ENCODE results near the gene APEH. TPM values are rescaled to one million over a fixed set of nuclear protein-coding genes. Genes with fewer than 3 reads are reported as not detected.

The APEH gene
- total RNA-seq, result 139 and 163 TPM in 2 replicates

DNA sequence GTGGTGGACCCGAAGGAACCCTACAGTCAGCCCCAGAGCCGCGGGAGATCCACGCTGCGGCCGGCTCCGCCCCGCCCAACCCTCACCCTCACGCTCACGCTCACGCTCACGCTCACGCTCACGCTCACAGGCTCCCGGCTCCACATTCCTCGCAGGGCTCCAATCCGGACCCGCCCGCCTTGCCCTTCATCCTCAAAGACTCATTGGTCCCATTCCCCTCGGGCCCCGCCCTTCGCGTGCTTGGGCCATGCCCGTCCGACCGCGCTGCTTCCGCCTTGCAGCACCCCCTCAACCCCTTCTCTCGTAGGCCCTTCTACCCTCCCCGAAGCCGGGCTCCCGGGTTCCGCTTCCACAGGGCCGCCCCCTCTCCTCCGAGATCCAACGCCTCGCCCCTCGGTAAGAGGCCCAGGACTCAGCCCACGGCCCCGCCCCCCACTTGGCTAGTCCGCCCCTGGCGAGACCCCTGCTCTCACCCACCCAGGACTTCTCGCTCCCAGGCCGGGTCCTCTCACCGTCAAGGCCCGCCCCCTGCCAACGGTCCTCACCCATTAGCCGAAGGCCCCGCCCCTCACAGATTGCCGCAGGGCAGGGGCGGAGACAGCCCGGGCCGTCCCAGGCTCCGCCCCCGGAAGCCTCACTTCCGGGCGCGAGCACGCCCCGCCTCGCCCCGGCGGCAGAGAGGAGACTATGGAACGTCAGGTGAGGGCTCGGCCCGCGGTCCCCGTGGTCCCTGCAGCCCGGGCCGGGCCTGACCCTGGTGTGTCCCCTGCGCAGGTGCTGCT, at the start of gene APEH:
Gene APEH, plus strand, starts transcription at position 637 of the 782 bp plus-strand sequence. Its CDS starts 51 bp downstream, at position 688.

GRCh38 chr3:49689046-49689907, 15.1 kb downstream of the APEH start, which contains the start of the genes MST1 and RNF123:
Gene MST1 (minus strand): TSS chr3:49689474. CDS start chr3:49688691, 783 bp downstream.
Gene RNF123 (plus strand): TSS chr3:49689557. CDS start chr3:49691166, 1,609 bp downstream.

GRCh38 chr3:49719214-49719884, 45.2 kb downstream of the APEH start, which contains the start of gene AMIGO3:
Gene AMIGO3 (minus strand): TSS chr3:49719684. CDS start chr3:49719465, 219 bp downstream.

DNA sequence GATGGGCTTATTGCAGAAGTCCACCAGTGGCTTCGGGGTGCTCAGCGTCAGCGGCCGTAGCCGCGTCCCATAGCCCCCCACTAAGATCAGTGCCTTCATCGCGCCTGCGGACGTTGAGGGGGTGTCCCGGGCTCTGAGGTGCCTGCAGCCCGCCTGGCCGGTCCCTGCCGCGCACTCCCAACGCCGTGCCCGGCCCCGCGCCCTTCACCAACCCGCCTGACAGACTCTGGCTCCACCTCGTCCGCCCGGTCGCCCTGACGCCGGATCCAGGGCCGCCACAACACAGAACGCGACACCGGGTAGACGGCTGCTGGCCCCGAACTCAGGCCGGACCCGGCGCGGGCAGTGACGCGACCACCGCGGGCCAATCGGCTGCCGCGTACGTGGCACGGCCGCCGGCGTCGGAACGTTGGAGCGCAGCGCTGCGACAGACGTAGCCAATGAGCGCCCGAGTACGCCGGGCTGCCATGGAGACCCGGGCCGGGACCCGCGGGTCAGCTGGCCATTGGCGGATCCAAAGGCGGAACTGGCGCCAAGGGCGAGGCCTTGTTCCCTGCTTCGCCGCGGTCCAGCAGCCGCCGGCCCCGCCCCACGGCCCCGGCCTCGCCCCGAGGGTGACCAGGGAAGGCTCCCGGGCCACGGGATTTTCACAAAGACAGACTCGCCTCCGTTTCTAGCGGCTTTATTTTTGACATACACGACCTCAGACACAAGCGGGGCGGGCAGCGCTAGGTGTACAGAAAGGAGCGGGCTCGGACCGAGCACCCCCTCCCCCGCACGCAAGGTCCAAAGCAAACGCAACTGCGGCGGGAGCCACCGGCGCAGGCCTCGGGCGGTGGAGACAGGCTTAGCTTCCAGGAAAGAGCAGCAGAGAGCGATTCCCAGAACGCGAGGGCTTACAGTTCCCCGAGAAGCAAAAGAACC, 49.7 kb downstream of the APEH start, which contains the start of gene GMPPB:
Gene GMPPB, minus strand, starts transcription at position 324 of the 924 bp plus-strand sequence. Its CDS starts 225 bp downstream, at position 99.

Other genes with a start within 250 kb of the APEH start
- 12.1 and 18.2 TPM in 2 replicates for gene NICN1, start 245.0 kb upstream of the APEH start, total RNA-seq
- 82.2 and 84.0 TPM in 2 replicates for gene DAG1, start 204.1 kb upstream of the APEH start, total RNA-seq
- under 0.01 TPM in 1 of 2 replicates, not detected in the other for gene BSN, start 119.9 kb upstream of the APEH start, total RNA-seq
- 3.7 and 4.8 TPM in 2 replicates for gene MST1, start 15.1 kb downstream of the APEH start, total RNA-seq
- gene RNF123, start 15.2 kb downstream of the APEH start, total RNA-seq, result 22.5 and 30.6 TPM in 2 replicates
- gene AMIGO3, start 45.3 kb downstream of the APEH start, total RNA-seq, result 1.2 TPM in 1 of 2 replicates, not detected in the other
- gene GMPPB, start 49.6 kb downstream of the APEH start, total RNA-seq, result 51.2 and 89.7 TPM in 2 replicates
- 25.1 and 30.5 TPM in 2 replicates for gene IP6K1, start 112.2 kb downstream of the APEH start, total RNA-seq
- not detected in 2 replicates for gene CDHR4, start 125.5 kb downstream of the APEH start, total RNA-seq
- 2.5 and 7.5 TPM in 2 replicates for gene INKA1, start 128.9 kb downstream of the APEH start, total RNA-seq
- 36.3 and 41.8 TPM in 2 replicates for gene UBA7, start 139.6 kb downstream of the APEH start, total RNA-seq
- 8.9 and 10.7 TPM in 2 replicates for gene TRAIP, start 182.2 kb downstream of the APEH start, total RNA-seq
- not detected in 2 replicates for gene CAMKV, start 195.6 kb downstream of the APEH start, total RNA-seq
- under 0.01 and 0.53 TPM in 2 replicates for gene MST1R, start 229.5 kb downstream of the APEH start, total RNA-seq

All from myometrial cell (primary cell).